CD8-positive, alpha-beta memory T cell (primary cell): Measurements from ENCODE around the gene NHSL1. TPM values are rescaled to one million over a fixed set of nuclear protein-coding genes. Genes with fewer than 3 reads are reported as not detected.

Source experiments
- CTCF ChIA-PET: fragments of 350-600 bp; sonication (Branson Sonifier 250); formaldehyde crosslinking; loops from one replicate; lab custom pipeline; 2021; ENCODE audit warnings: antibody characterized with exemption; lab: Charles Lee
- POLR2A ChIA-PET: fragments of 350-600 bp; sonication (Branson Sonifier 250); formaldehyde crosslinking; loops from one replicate; lab custom pipeline; 2021; ENCODE audit warnings: antibody characterized with exemption; lab: Charles Lee
- DNase-seq, 5 donors: peaks; one replicate each; pipeline versions ENCODE4 v3.0.0 to v3.0.0-alpha.2; 2020 to 2022; ENCODE audit warnings: mixed read lengths in 1 of 5
- H3K27ac ChIP-seq: one replicate; pipeline ENCODE4 v1.7.0; 2013; ENCODE audit warnings: low read depth, mild to moderate bottlenecking, low read length, moderate library complexity
- H3K27me3 ChIP-seq: 2 replicates; pipeline ENCODE4 v1.7.0; 2013; ENCODE audit warnings: low read length, mild to moderate bottlenecking; ENCODE audit not compliant: insufficient read depth, poor library complexity, severe bottlenecking
- H3K36me3 ChIP-seq: 2 replicates; pipeline ENCODE4 v1.7.0; 2013; ENCODE audit warnings: mild to moderate bottlenecking, low read length, moderate library complexity; ENCODE audit not compliant: insufficient read depth
- H3K4me1 ChIP-seq: 2 replicates; pipeline ENCODE4 v1.7.0; 2013; ENCODE audit warnings: mild to moderate bottlenecking, low read length, moderate library complexity; ENCODE audit not compliant: insufficient read depth
- H3K4me3 ChIP-seq: 2 replicates; pipeline ENCODE4 v1.7.0; 2013; ENCODE audit warnings: mild to moderate bottlenecking, low read length
- H3K9me3 ChIP-seq: 2 replicates; pipeline ENCODE4 v1.7.0; 2013; ENCODE audit warnings: mild to moderate bottlenecking, low read length
- H3K27ac Mint-ChIP-seq, 8 donors: one replicate each; pipeline ENCODE4 v1.8.0; 2020 to 2021; ENCODE audit warnings: mixed read lengths in 8 of 8, mild to moderate bottlenecking in 6 of 8, inconsistent platforms in 3 of 8, moderate library complexity in 3 of 8
- H3K27me3 Mint-ChIP-seq, 2 donors: one replicate each; pipeline ENCODE4 v1.8.0; 2020 to 2021; ENCODE audit warnings: mixed read lengths in 2 of 2, mild to moderate bottlenecking in 1 of 2, moderate library complexity in 1 of 2
- H3K36me3 Mint-ChIP-seq, 3 donors: one replicate each; pipeline ENCODE4 v1.8.0; 2020 to 2021; ENCODE audit warnings: mixed read lengths in 3 of 3, inconsistent platforms in 1 of 3, mild to moderate bottlenecking in 1 of 3
- H3K4me1 Mint-ChIP-seq, 3 donors: one replicate each; pipeline ENCODE4 v1.8.0; 2020 to 2021; ENCODE audit warnings: mixed read lengths in 3 of 3, inconsistent platforms in 1 of 3, mild to moderate bottlenecking in 1 of 3
- H3K4me3 Mint-ChIP-seq, 7 donors: one replicate each; pipeline ENCODE4 v1.8.0; 2020 to 2021; ENCODE audit warnings: mixed read lengths in 7 of 7, mild to moderate bottlenecking in 6 of 7, moderate library complexity in 4 of 7, inconsistent platforms in 2 of 7
- H3K9me3 Mint-ChIP-seq, 5 donors: one replicate each; pipeline ENCODE4 v1.8.0; 2020 to 2022; ENCODE audit warnings: mixed read lengths in 5 of 5, mild to moderate bottlenecking in 3 of 5, moderate library complexity in 2 of 5, inconsistent platforms in 1 of 5
- polyA plus RNA-seq: library from polyadenylated mRNA; unstranded; fragments of 300-500 nt; fragmentation: Illumina TruSeq; gene quantifications from one replicate; pipeline ENCODE4 v1.2.3, GENCODE V29; 2021
- total RNA-seq, 2 experiments: library from RNA; stranded (reverse); gene quantifications; one replicate each; pipeline ENCODE4 v1.2.3, GENCODE V29; 2021

The NHSL1 gene
- total and polyA plus RNA-seq, 3 experiments from 2014 or later, result 0.71 to 0.72 TPM; not detected in 1

DNA sequence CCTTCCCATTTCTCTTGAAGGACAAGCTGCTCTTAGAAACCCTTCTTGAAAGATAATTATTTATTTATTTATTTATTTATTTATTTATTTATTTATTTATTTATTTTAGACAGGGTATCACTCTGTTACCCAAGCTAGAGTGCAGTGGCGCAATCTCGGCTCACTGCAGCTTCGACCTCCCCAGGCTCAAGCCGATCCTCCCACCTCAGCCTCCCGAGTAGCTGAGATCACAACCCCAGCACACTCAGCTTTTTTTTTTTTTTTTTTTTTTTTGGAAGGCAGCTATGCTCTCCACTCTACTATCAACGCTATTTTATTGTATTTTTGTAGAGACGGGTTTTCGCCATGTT lies 96.5 kb downstream of the NHSL1 start:
- Mint-ChIP-seq H3K27ac (peak overlapping the region in 3 of 8 donors; percentile 24 to 54 (median 47)), H3K36me3 (peaks cover 0 to 26% (median 3%) of the 10 kb centered on the region in 3 donors), H3K27me3 (no peaks in the 10 kb centered on the region), H3K4me1 (peaks cover 14 to 26% (median 20%) of the 10 kb centered on the region in 3 donors), H3K4me3 (peak overlapping the region; percentile 81 to 88 (median 85)), H3K9me3 (no peaks in the 10 kb centered on the region)
- Histone ChIP-seq H3K4me1 (peaks cover 15% of the 10 kb centered on the region), H3K27ac (peak overlapping the region; percentile 75), H3K4me3 (peak overlapping the region; percentile 94), H3K36me3 (peaks cover 7% of the 10 kb centered on the region), H3K9me3 (no peaks in the 10 kb centered on the region), H3K27me3 (no peaks in the 10 kb centered on the region)
- CTCF ChIA-PET, result interaction anchor here (0.7 to 1.9 kb wide), 6 partner anchors 11 to 287 kb away, joined by 3 to 6 read pairs (median 4); no protein-coding TSS in a partner anchor
- no peak for DNase-seq
- POLR2A ChIA-PET, result interaction anchor here (0.5 kb wide), 1 partner anchor 14 kb away, joined by 3 read pairs; no protein-coding TSS in a partner anchor

DNA sequence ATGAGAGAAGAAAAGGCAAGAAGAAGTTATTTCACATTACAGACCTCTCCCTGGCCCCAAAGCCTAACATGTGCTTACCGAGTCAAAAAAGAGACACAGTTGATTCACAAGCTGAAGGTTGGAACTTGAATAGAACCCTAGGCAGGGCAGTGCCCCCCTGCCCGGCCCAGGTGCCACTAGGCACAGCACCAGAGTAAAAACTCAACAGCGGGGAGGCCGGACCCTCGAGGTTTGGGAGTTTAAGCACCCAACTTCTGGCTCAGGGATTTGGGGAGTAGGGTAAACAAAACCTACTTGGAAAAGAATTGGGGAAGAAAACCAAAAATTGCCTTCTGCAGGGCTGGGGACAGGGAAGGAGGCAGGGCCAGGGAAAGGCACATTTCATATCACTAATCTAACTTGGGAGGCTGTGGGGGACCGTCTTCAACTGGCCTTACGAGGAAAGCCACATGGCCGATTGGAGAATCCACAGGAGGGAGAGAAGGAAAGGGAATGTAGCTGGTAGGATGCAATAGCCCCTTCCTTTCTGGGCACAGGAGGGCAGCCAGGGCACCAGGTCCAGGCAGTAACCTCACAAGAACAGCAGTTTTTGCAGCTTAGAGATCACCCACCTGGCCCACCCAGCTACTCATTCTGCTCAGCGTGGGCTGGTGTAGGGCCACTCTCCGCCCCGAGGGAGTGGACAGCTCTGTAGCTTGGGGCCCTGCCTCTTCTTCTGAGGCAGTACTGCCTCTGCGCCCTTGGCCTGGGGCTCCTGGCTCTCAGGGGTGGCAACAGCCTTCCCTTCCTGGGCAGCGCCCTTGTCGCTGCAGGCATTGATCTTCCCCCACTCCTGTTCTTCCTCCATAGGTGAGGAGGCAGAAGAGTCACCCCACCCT lies 97.1 kb downstream of the NHSL1 start:
- CTCF ChIA-PET, result interaction anchor here (1.0 to 1.9 kb wide), 4 partner anchors 11 to 109 kb away, joined by 3 to 6 read pairs (median 4); no protein-coding TSS in a partner anchor
- POLR2A ChIA-PET, result interaction anchor here (0.5 kb wide), 1 partner anchor 15 kb away, joined by 3 read pairs; no protein-coding TSS in a partner anchor
- H3K4me1 Mint-ChIP-seq, result peaks cover 14 to 26% (median 20%) of the 10 kb centered on the region in 3 donors

DNA sequence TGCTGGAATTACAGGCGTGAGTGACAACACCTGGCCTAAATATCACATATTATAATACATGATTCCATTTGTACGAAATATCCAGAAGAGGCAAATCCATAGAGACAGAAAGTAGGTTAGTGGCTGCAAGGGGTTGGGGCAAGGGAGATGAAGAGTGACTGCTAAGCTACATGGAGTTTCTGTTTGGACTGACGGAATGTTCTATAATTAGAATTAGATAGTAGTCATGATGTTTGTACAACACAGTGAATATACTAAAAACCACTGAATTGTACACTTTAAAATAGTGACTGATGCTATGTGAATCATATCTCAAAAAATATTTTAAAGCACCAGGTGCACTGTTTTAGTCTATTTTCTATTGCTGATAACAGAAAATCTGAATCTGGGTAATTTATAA lies 99.0 kb downstream of the NHSL1 start:
- DNase-seq, result no peak
- no peak overlapping the region for H3K27ac Mint-ChIP-seq

More for the DNA sequence above, 97.1 kb downstream of the NHSL1 start:
- Mint-ChIP-seq H3K27me3 (no peaks in the 10 kb centered on the region), H3K9me3 (no peaks in the 10 kb centered on the region), H3K4me3 (peak overlapping the region; percentile 11 to 76 (median 35)), H3K27ac (peak overlapping the region in 2 of 8 donors; percentile 6 to 72), H3K36me3 (peaks cover 0 to 21% (median 3%) of the 10 kb centered on the region in 3 donors)
- Histone ChIP-seq H3K36me3 (peaks cover under 1% of the 10 kb centered on the region), H3K4me1 (peaks cover 15% of the 10 kb centered on the region), H3K27me3 (no peaks in the 10 kb centered on the region), H3K4me3 (no peak overlapping the region), H3K27ac (no peak overlapping the region), H3K9me3 (no peaks in the 10 kb centered on the region)
- DNase-seq, result no peak

DNA sequence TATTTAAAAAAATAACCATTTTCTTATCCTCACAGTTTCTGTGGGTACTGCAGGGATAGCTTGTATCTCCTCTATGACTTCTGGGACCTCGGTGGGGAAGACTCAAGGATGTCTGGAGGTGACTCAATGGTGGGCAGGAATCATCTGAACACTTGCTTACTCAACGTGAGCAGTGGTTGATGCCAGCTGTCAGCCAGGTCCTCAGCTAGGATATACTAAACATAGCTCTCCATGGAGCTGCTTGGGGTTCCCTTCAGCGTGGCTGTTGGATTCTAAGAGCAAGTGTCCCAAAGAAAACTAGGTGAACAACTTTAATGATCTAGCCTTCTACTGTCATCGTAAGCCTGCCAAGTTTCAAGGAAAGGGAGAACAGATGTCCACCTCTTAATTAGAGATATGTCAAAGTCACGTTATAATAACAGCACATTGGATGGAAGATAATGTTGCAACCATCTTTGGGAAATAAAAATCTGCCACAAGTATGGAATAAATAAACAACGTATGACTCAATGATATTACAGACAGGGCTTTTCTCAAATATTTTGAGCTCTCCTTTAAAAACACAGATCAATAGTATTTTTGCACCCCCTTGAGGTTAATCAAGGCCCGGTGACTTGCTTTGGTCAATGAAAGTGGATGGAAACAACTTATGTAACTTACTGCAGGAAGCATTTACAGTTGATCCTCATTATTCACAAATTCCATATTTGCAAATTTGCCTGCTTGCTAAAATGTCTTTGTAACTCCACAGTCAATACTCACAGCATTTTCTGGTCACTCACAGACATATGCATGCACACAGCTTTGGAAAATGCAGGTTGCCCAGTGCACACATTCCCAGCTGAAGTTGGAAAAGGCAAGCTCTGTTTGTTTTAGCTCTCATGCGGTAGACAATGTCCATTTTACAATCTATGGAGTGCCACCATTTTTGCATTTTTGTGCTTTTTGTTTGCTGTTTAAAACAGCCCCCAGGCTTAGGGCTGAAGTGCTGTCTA lies 101.9 kb downstream of the NHSL1 start:
- H3K27me3 Mint-ChIP-seq, result peaks cover 3 to 8% of the 10 kb centered on the region in 2 donors
- H3K4me1 Mint-ChIP-seq, result no peaks in the 10 kb centered on the region
- no peaks in the 10 kb centered on the region for H3K4me1 ChIP-seq
- no peaks in the 10 kb centered on the region for H3K36me3 Mint-ChIP-seq
- H3K4me3 ChIP-seq, result no peak overlapping the region
- no peaks in the 10 kb centered on the region for H3K36me3 ChIP-seq
- H3K27ac ChIP-seq, result no peak overlapping the region
- H3K9me3 ChIP-seq, result no peaks in the 10 kb centered on the region
- H3K9me3 Mint-ChIP-seq, result no peaks in the 10 kb centered on the region
- no peak overlapping the region for H3K4me3 Mint-ChIP-seq
- H3K27ac Mint-ChIP-seq, result no peak overlapping the region
- no peaks in the 10 kb centered on the region for H3K27me3 ChIP-seq
- CTCF ChIA-PET, result no interaction called here
- no peak for DNase-seq
- POLR2A ChIA-PET, result no interaction called here

More for the DNA sequence above, 99.0 kb downstream of the NHSL1 start:
- Mint-ChIP-seq H3K4me1 (peaks cover 8 to 14% (median 10%) of the 10 kb centered on the region in 3 donors), H3K36me3 (peaks cover 0 to 5% (median 0%) of the 10 kb centered on the region in 3 donors), H3K4me3 (peak overlapping the region in 1 of 7 donors; percentile 31), H3K9me3 (no peaks in the 10 kb centered on the region), H3K27me3 (peaks cover 1 to 4% of the 10 kb centered on the region in 2 donors)
- Histone ChIP-seq H3K36me3 (no peaks in the 10 kb centered on the region), H3K9me3 (no peaks in the 10 kb centered on the region), H3K27me3 (no peaks in the 10 kb centered on the region), H3K27ac (no peak overlapping the region), H3K4me3 (no peak overlapping the region), H3K4me1 (peaks cover 10% of the 10 kb centered on the region)
- ChIA-PET POLR2A (no interaction called here), CTCF (no interaction called here)

DNA sequence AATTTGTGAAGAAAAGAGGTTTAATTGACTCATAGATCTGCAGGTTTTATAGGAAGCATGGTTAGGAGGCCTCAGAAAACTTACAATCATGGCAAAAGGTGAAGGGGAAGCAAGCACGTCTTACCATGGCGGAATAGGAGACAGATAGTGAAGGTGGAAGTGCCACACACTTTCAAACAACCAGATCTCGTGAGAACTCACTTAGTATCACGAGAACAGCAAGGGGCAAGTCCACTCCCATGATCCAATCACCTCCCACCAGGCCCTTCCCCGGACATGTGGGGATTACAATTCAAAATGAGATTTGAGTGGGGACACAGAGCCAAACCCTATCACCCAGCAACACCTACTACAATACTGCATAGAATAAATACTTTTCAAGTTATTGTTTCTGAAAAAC lies 102.6 kb downstream of the NHSL1 start:
- H3K27ac ChIP-seq, result no peak overlapping the region
- H3K27me3 Mint-ChIP-seq, result peaks cover 3 to 12% of the 10 kb centered on the region in 2 donors
- no peaks in the 10 kb centered on the region for H3K4me1 Mint-ChIP-seq
- H3K36me3 Mint-ChIP-seq, result no peaks in the 10 kb centered on the region
- H3K27ac Mint-ChIP-seq, result no peak overlapping the region
- CTCF ChIA-PET, result no interaction called here
- H3K9me3 ChIP-seq, result no peaks in the 10 kb centered on the region
- H3K27me3 ChIP-seq, result no peaks in the 10 kb centered on the region
- no peak for DNase-seq
- POLR2A ChIA-PET, result no interaction called here
- no peaks in the 10 kb centered on the region for H3K4me1 ChIP-seq
- no peak overlapping the region for H3K4me3 Mint-ChIP-seq
- H3K4me3 ChIP-seq, result no peak overlapping the region
- no peaks in the 10 kb centered on the region for H3K9me3 Mint-ChIP-seq
- no peaks in the 10 kb centered on the region for H3K36me3 ChIP-seq

DNA sequence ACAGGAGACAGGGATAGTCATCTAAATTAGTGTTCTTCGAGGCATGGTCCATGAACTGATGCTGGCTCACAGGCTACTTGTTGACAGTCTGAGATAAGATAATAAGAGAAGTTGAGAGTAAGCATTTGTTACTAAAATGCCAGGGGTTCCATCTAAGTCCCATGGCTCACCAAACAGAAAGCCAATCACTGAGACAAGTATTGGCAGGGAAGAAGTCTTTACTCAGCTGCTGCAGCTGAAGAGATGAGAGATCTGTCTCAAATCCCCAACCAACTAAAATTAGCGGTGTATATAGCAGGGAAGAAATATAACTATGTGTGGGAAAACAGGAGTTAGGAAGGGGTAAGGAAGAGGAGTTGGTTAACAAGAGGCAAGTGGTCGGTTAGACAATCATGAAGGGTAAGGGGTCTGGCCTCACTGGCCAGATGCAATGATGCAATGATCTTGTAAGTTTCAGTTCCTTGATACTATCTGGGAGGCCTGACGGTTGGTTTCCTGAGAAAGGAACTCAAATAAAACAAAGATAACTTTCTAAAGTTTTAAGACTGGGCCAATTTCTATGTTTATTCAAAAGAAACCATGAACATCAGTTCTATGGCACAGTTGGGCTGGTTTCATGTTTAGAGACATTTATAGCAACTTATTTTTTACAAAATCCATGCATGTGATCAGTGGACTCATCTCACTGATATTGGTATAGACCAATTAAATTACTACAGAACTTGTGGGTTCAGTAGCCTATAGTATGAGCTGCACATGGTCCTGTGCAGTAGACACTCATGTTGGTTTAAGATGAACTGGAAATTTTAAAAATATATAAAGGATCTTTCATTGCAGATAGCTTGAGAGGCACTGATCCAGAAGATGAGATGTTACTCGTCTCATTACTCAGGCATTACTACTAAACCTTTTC lies 105.2 kb downstream of the NHSL1 start:
- Histone ChIP-seq H3K27me3 (no peaks in the 10 kb centered on the region), H3K4me1 (no peaks in the 10 kb centered on the region), H3K36me3 (no peaks in the 10 kb centered on the region), H3K4me3 (no peak overlapping the region), H3K9me3 (no peaks in the 10 kb centered on the region), H3K27ac (no peak overlapping the region)
- Mint-ChIP-seq H3K27me3 (peaks cover 3 to 26% of the 10 kb centered on the region in 2 donors), H3K4me3 (no peak overlapping the region), H3K27ac (no peak overlapping the region), H3K4me1 (no peaks in the 10 kb centered on the region), H3K9me3 (no peaks in the 10 kb centered on the region), H3K36me3 (no peaks in the 10 kb centered on the region)
- no peak for DNase-seq
- ChIA-PET POLR2A (interaction anchor here (0.6 to 0.7 kb wide), 2 partner anchors 96 to 1669 kb away, joined by 3 to 6 read pairs; no protein-coding TSS in a partner anchor), CTCF (no interaction called here)

DNA sequence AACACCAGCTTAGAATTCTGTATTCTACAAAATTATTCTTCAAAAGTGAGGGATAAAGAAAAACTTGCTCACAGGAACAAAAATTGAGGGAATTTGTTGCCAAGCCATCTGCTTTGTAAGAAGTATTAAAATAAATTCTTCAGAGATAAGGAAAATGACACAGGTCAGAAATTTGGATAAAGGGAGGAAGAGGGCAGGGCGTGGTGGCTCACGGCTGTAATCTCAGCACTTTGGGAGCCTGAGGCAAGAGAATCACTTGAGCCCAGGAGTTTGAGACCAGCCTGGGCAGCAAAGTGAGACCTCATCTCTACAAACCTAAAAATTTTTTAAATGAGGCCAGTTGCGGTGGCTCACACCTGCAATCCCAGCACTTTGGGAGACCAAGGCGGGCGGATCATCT lies 109.7 kb downstream of the NHSL1 start:
- H3K27ac ChIP-seq, result no peak overlapping the region
- no peaks in the 10 kb centered on the region for H3K27me3 ChIP-seq
- peaks cover 4 to 38% of the 10 kb centered on the region in 2 donors for H3K27me3 Mint-ChIP-seq
- no peaks in the 10 kb centered on the region for H3K36me3 Mint-ChIP-seq
- no peak overlapping the region for H3K4me3 Mint-ChIP-seq
- H3K9me3 ChIP-seq, result no peaks in the 10 kb centered on the region
- ChIA-PET POLR2A (no interaction called here), CTCF (no interaction called here)
- H3K4me1 Mint-ChIP-seq, result no peaks in the 10 kb centered on the region
- no peaks in the 10 kb centered on the region for H3K9me3 Mint-ChIP-seq
- no peaks in the 10 kb centered on the region for H3K4me1 ChIP-seq
- H3K4me3 ChIP-seq, result no peak overlapping the region
- no peak overlapping the region for H3K27ac Mint-ChIP-seq
- no peak for DNase-seq
- H3K36me3 ChIP-seq, result no peaks in the 10 kb centered on the region
